Pulmonary artery endothelial cell (primary cell): Measurements from ENCODE around the gene ZNF3. TPM values are rescaled to one million over a fixed set of nuclear protein-coding genes. Genes with fewer than 3 reads are reported as not detected.
A peak's percentile ranks its signal among the peaks of the same experiment; 100 is the strongest.
"Not testable (repeated sequence)": the region's sequence is repeated elsewhere in the genome, so short reads cannot be mapped to it uniquely, and the experiment has no call there.

Experiments
- DNase-seq: peaks from one replicate; pipeline ENCODE4 v3.0.0-alpha.2; 2011; ENCODE audit warnings: low read depth, low spot score
- total RNA-seq: library from RNA; depleted of rRNA; stranded (reverse); fragments of >200 nt; gene quantifications from 2 replicates; pipeline ENCODE4 v1.2.3, GENCODE V29; 2014

Gene ZNF3
- 21.7 and 27.8 TPM in 2 replicates for total RNA-seq

- DNase-seq: peak; percentile 98
These were observed at the start of gene ZNF3 for GRCh38 chr7:100081535-100082102. Gene ZNF3, minus strand, starts transcription at chr7:100081723. Its CDS starts 4,366 bp downstream, at chr7:100077357.

GRCh38 chr7:100130608-100131453 is 49.3 kb upstream of the ZNF3 start:
- no peak for DNase-seq

GRCh38 chr7:100130220-100130607 is 48.7 kb upstream of the ZNF3 start:
- DNase-seq: not testable (repeated sequence)

- no peak for DNase-seq
These were observed 47.1 kb upstream of the ZNF3 start for GRCh38 chr7:100128637-100128963.

- DNase-seq: no peak
These were observed 46.5 kb upstream of the ZNF3 start for GRCh38 chr7:100127866-100128636.

- peak; percentile 79 for DNase-seq
These were observed 45.7 kb upstream of the ZNF3 start, which contains the start of gene MBLAC1 for GRCh38 chr7:100126931-100127865. Gene MBLAC1, plus strand, starts transcription at chr7:100126967. Its CDS starts 429 bp downstream, at chr7:100127396.

- DNase-seq: no peak
These were observed 44.9 kb upstream of the ZNF3 start for GRCh38 chr7:100126239-100126930.

- DNase-seq: no peak
These were observed 43.0 kb upstream of the ZNF3 start for GRCh38 chr7:100124301-100125230.

- no peak for DNase-seq
These were observed 41.0 kb upstream of the ZNF3 start for GRCh38 chr7:100122568-100122967.

GRCh38 chr7:100122067-100122466 is 40.5 kb upstream of the ZNF3 start:
- DNase-seq: no peak

GRCh38 chr7:100120733-100121036 is 39.2 kb upstream of the ZNF3 start:
- no peak for DNase-seq

- no peak for DNase-seq
These were observed 38.6 kb upstream of the ZNF3 start for GRCh38 chr7:100119970-100120732.

GRCh38 chr7:100119072-100119969 is 37.8 kb upstream of the ZNF3 start, which contains the start of the genes CNPY4 and TAF6:
Gene CNPY4, plus strand, starts transcription at chr7:100119634. Its CDS starts 111 bp downstream, at chr7:100119745.
Gene TAF6, minus strand, starts transcription at chr7:100119358. Its CDS starts 5,149 bp downstream, at chr7:100114209.
- peak; percentile 80 for DNase-seq

GRCh38 chr7:100118388-100119071 is 37.0 kb upstream of the ZNF3 start:
- no peak for DNase-seq

- DNase-seq: no peak
These were observed 33.5 kb upstream of the ZNF3 start for GRCh38 chr7:100115026-100115425.

- no peak for DNase-seq
These were observed 30.4 kb upstream of the ZNF3 start for GRCh38 chr7:100111914-100112313.

GRCh38 chr7:100111156-100111555 is 29.6 kb upstream of the ZNF3 start:
- no peak for DNase-seq
